ENCODE measurements around the gene CHRNA1. TPM values are rescaled to one million over a fixed set of nuclear protein-coding genes. Genes with fewer than 3 reads are reported as not detected.

CHRNA1 gene
- polyA plus RNA-seq, 1 donor from 2014 or later = not detected

- TF ChIP-seq REST (IDR thresholded peaks at IDR 0.05; ENCODE audit: borderline replicate concordance) (no peak), EZH2 (IDR thresholded peaks at IDR 0.05; ENCODE audit: borderline replicate concordance, insufficient read depth, low read length, poor library complexity, severe bottlenecking) (no peak)
- Histone ChIP-seq H3K9ac (ENCODE audit: low read length) (no peak overlapping the region), H3K27me3 (ENCODE audit: insufficient read depth, low read depth, low read length) (no peaks in the 10 kb centered on the region), H3K9me3 (ENCODE audit: low read length) (no peaks in the 10 kb centered on the region), H4K20me1 (ENCODE audit: insufficient read depth) (no peaks in the 10 kb centered on the region), H2AFZ (ENCODE audit: low read depth, low read length) (no peak overlapping the region), H3K79me2 (replicated peaks; ENCODE audit: insufficient read depth, low read length) (no peaks in the 10 kb centered on the region), H3K4me2 (ENCODE audit: low read length) (no peak overlapping the region), H3K4me3 (ENCODE audit: low read length) (no peak overlapping the region), H3F3A (ENCODE audit: insufficient read depth, low read length, poor library complexity, severe bottlenecking) (no peaks in the 10 kb centered on the region), H3K27ac (ENCODE audit: low read length) (no peak overlapping the region), H3K9me2 (ENCODE audit: insufficient read depth, low read length) (no peaks in the 10 kb centered on the region), H3K36me3 (ENCODE audit: insufficient read depth, low read length) (no peaks in the 10 kb centered on the region)
Measured at GRCh38 chr2:174781298-174781697, 17.0 kb upstream of the CHRNA1 start.

DNA sequence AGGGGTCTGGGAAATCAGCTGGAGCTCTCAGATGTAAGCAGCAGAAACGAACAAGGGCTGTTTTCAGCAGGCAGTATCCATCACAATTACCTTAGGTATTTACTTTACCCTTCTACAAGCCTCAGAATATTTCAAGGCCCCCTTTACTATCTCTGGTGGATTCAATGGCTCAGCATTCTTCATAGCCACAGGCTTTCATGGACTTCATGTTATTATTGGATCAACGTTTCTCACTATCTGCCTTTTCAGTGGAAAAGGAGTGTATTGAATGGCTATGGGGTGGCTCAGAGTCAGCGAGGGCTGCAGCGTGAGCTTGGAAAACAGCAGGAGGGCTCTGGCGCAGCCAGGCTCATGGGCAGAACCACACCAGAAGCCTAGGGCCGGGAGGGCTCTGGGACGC lies 16.6 kb upstream of the CHRNA1 start:
- Histone ChIP-seq H3K27ac (ENCODE audit: low read length) (no peak overlapping the region), H3K9me3 (ENCODE audit: low read length) (no peaks in the 10 kb centered on the region), H3F3A (ENCODE audit: insufficient read depth, low read length, poor library complexity, severe bottlenecking) (no peaks in the 10 kb centered on the region), H3K4me2 (ENCODE audit: low read length) (no peak overlapping the region), H3K9ac (ENCODE audit: low read length) (no peak overlapping the region), H3K79me2 (replicated peaks; ENCODE audit: insufficient read depth, low read length) (no peaks in the 10 kb centered on the region), H4K20me1 (ENCODE audit: insufficient read depth) (no peaks in the 10 kb centered on the region), H3K9me2 (ENCODE audit: insufficient read depth, low read length) (no peaks in the 10 kb centered on the region), H3K4me3 (ENCODE audit: low read length) (no peak overlapping the region), H2AFZ (ENCODE audit: low read depth, low read length) (no peak overlapping the region), H3K27me3 (ENCODE audit: insufficient read depth, low read depth, low read length) (no peaks in the 10 kb centered on the region), H3K36me3 (ENCODE audit: insufficient read depth, low read length) (no peaks in the 10 kb centered on the region)
- no peak for TF ChIP-seq EP300 (conservative IDR thresholded peaks at IDR 0.05; ENCODE audit: poor library complexity, severe bottlenecking)
- TF ChIP-seq TAF1 (IDR thresholded peaks at IDR 0.05; ENCODE audit: low read depth) = no peak
- TF ChIP-seq REST (IDR thresholded peaks at IDR 0.05; ENCODE audit: borderline replicate concordance) = no peak
- TF ChIP-seq SMC3 (conservative IDR thresholded peaks at IDR 0.05; ENCODE audit: poor library complexity) = no peak
- TF ChIP-seq MXI1 (conservative IDR thresholded peaks at IDR 0.05; ENCODE audit: poor library complexity, severe bottlenecking) = no peak
- no peak for TF ChIP-seq CTCF (IDR thresholded peaks at IDR 0.05; ENCODE audit: poor library complexity, severe bottlenecking)
- TF ChIP-seq EZH2 (IDR thresholded peaks at IDR 0.05; ENCODE audit: borderline replicate concordance, insufficient read depth, low read length, poor library complexity, severe bottlenecking) = no peak
- no peak for TF ChIP-seq POLR2AphosphoS5 (IDR thresholded peaks at IDR 0.05)
- TF ChIP-seq RAD21 (conservative IDR thresholded peaks at IDR 0.05) = no peak

Data from neural cell (in vitro differentiated cells).